Hepatocyte (in vitro differentiated cells): ENCODE data around the gene OPRM1.

Source experiments
- EZH2 ChIP-seq: fragments of 200-600 bp; sonication (generic); IDR thresholded peaks from 2 replicates; pipeline ENCODE4 v1.6.1; 2016; ENCODE audit warnings: antibody characterized with exemption, mild to moderate bottlenecking, borderline replicate concordance
- TF ChIP-seq, protein P1 (sequence below): fragments of 200-600 bp; sonication (generic); IDR thresholded peaks from 2 replicates; pipeline ENCODE4 v1.5.1; 2016; ENCODE audit warnings: antibody characterized with exemption, mild to moderate bottlenecking; ENCODE audit not compliant: poor library complexity

DNA sequence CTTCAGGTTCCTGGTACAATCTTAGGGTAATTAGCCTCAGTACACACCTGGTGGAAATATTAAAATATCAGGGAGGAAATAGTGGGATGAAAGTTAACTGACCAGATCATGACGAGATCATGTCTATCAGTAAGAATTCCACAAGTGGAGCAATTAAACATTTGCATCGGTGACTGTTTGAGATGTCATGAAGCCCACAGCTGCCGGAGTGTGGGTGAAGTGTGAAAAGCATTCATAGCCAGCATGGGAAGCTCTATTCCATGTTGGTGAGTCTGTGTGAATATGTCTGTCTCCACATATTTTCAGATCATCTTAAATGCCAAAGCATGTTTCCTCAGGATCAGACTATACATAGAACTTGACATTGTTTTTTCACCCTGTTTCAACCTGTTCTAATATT, 174.7 kb downstream of the OPRM1 start:
- TF ChIP-seq EZH2 = no peak
- TF ChIP-seq, protein P1, sequence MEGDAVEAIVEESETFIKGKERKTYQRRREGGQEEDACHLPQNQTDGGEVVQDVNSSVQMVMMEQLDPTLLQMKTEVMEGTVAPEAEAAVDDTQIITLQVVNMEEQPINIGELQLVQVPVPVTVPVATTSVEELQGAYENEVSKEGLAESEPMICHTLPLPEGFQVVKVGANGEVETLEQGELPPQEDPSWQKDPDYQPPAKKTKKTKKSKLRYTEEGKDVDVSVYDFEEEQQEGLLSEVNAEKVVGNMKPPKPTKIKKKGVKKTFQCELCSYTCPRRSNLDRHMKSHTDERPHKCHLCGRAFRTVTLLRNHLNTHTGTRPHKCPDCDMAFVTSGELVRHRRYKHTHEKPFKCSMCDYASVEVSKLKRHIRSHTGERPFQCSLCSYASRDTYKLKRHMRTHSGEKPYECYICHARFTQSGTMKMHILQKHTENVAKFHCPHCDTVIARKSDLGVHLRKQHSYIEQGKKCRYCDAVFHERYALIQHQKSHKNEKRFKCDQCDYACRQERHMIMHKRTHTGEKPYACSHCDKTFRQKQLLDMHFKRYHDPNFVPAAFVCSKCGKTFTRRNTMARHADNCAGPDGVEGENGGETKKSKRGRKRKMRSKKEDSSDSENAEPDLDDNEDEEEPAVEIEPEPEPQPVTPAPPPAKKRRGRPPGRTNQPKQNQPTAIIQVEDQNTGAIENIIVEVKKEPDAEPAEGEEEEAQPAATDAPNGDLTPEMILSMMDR = no peak
